Choroid plexus epithelial cell (primary cell): ENCODE data around the gene PLA2G2C.

Experiments
- DNase-seq: peaks from one replicate; pipeline ENCODE4 v3.0.0-alpha.2; 2010; ENCODE audit warnings: low read depth
- H3K4me3 ChIP-seq: 2 replicates; pipeline ENCODE4 v1.5.1; 2011; ENCODE audit warnings: low read depth, mild to moderate bottlenecking, control low read depth, low read length, moderate library complexity
- CTCF ChIP-seq: conservative IDR thresholded peaks from 2 replicates; pipeline ENCODE4 v1.5.1; 2011; ENCODE audit warnings: low read depth, mild to moderate bottlenecking, control low read depth, inconsistent platforms, low read length, moderate library complexity

Gene PLA2G2C

GRCh38 chr1:20141466-20141865 lies 44.9 kb downstream of the PLA2G2C start:
- no peak for TF ChIP-seq CTCF
- no peak overlapping the region for H3K4me3 ChIP-seq
- DNase-seq = no peak

GRCh38 chr1:20141001-20141400 lies 45.3 kb downstream of the PLA2G2C start:
- no peak for DNase-seq
- no peak for TF ChIP-seq CTCF
- H3K4me3 ChIP-seq = no peak overlapping the region

- H3K4me3 ChIP-seq = no peak overlapping the region
- TF ChIP-seq CTCF = no peak
- DNase-seq = no peak
These were observed 46.3 kb downstream of the PLA2G2C start for GRCh38 chr1:20139776-20140612.

GRCh38 chr1:20138961-20139550 lies 47.3 kb downstream of the PLA2G2C start, which contains the start of gene PLA2G2F:
Gene PLA2G2F, plus strand, starts transcription at chr1:20139323. Its CDS starts 105 bp downstream, at chr1:20139428.
- DNase-seq = no peak
- no peak within 1 kb of the TSS for H3K4me3 ChIP-seq
- TF ChIP-seq CTCF = no peak

- no peak overlapping the region for H3K4me3 ChIP-seq
- no peak for TF ChIP-seq CTCF
- no peak for DNase-seq
These were observed 48.0 kb downstream of the PLA2G2C start for GRCh38 chr1:20138346-20138745.

GRCh38 chr1:20137604-20138003 lies 48.7 kb downstream of the PLA2G2C start:
- no peak for TF ChIP-seq CTCF
- DNase-seq = no peak
- no peak overlapping the region for H3K4me3 ChIP-seq

- no peak for DNase-seq
- no peak overlapping the region for H3K4me3 ChIP-seq
- no peak for TF ChIP-seq CTCF
These were observed 49.3 kb downstream of the PLA2G2C start for GRCh38 chr1:20137055-20137454.
